ENCODE measurements around the gene PNKP.

The PNKP gene

GRCh38 chr19:49847731-49848696 is 19.4 kb downstream of the PNKP start:
- TF ChIP-seq BACH2 (CRISPR knock-in tag; IDR thresholded peaks at IDR 0.05; ENCODE audit: borderline replicate concordance): no peak
- TF ChIP-seq PPARA (CRISPR knock-in tag; IDR thresholded peaks at IDR 0.05; ENCODE audit: borderline replicate concordance): no peak
- no peak for TF ChIP-seq TSHZ2 (CRISPR knock-in tag; IDR thresholded peaks at IDR 0.05)
- TF ChIP-seq CSDC2 (CRISPR knock-in tag; IDR thresholded peaks at IDR 0.05): no peak
- no peak for TF ChIP-seq ZNF70 (CRISPR knock-in tag; IDR thresholded peaks at IDR 0.05)
- TF ChIP-seq TCF4 (CRISPR knock-in tag; IDR thresholded peaks at IDR 0.05; ENCODE audit: borderline replicate concordance): no peak
- no peak for TF ChIP-seq ZNF8 (CRISPR knock-in tag; IDR thresholded peaks at IDR 0.05)
- TF ChIP-seq ZC3H10 (CRISPR knock-in tag; IDR thresholded peaks at IDR 0.05): no peak
- TF ChIP-seq POU6F1 (CRISPR knock-in tag; IDR thresholded peaks at IDR 0.05; ENCODE audit: borderline replicate concordance, low read depth): no peak
- TF ChIP-seq SNAI2 (CRISPR knock-in tag; IDR thresholded peaks at IDR 0.05): no peak
- no peak for TF ChIP-seq ESRRG (CRISPR knock-in tag; IDR thresholded peaks at IDR 0.05)
- no peak for TF ChIP-seq ZFP30 (CRISPR knock-in tag; IDR thresholded peaks at IDR 0.05)
- TF ChIP-seq PATZ1 (CRISPR knock-in tag; IDR thresholded peaks at IDR 0.05; ENCODE audit: borderline replicate concordance): no peak
- TF ChIP-seq ZFP3 (CRISPR knock-in tag; IDR thresholded peaks at IDR 0.05): no peak
- no peak for TF ChIP-seq CREB5 (CRISPR knock-in tag; IDR thresholded peaks at IDR 0.05; ENCODE audit: low read depth)
- TF ChIP-seq OSR1 (CRISPR knock-in tag; IDR thresholded peaks at IDR 0.05): no peak
- TF ChIP-seq RARB (CRISPR knock-in tag; IDR thresholded peaks at IDR 0.05): no peak
- no peak for TF ChIP-seq TOX (CRISPR knock-in tag; IDR thresholded peaks at IDR 0.05; ENCODE audit: borderline replicate concordance)
- 0 out of 3 replicates have a peak, but pooled peaks have one; percentile 4 for ATAC-seq

- TF ChIP-seq ESRRG (CRISPR knock-in tag; IDR thresholded peaks at IDR 0.05) (no peak), ZNF70 (CRISPR knock-in tag; IDR thresholded peaks at IDR 0.05) (no peak), CSDC2 (CRISPR knock-in tag; IDR thresholded peaks at IDR 0.05) (no peak), ARNTL (CRISPR knock-in tag; IDR thresholded peaks at IDR 0.05; ENCODE audit: borderline replicate concordance, low read depth) (no peak), CREB5 (CRISPR knock-in tag; IDR thresholded peaks at IDR 0.05; ENCODE audit: low read depth) (no peak), POU6F1 (CRISPR knock-in tag; IDR thresholded peaks at IDR 0.05; ENCODE audit: borderline replicate concordance, low read depth) (no peak), ISL1 (CRISPR knock-in tag; IDR thresholded peaks at IDR 0.05) (no peak), GLIS3 (CRISPR knock-in tag; IDR thresholded peaks at IDR 0.05) (no peak), PPARA (CRISPR knock-in tag; IDR thresholded peaks at IDR 0.05; ENCODE audit: borderline replicate concordance) (no peak), TCF4 (CRISPR knock-in tag; IDR thresholded peaks at IDR 0.05; ENCODE audit: borderline replicate concordance) (no peak), ZFP3 (CRISPR knock-in tag; IDR thresholded peaks at IDR 0.05) (no peak), TSHZ2 (CRISPR knock-in tag; IDR thresholded peaks at IDR 0.05) (no peak), ZFP30 (CRISPR knock-in tag; IDR thresholded peaks at IDR 0.05) (no peak), RARB (CRISPR knock-in tag; IDR thresholded peaks at IDR 0.05) (no peak), BACH2 (CRISPR knock-in tag; IDR thresholded peaks at IDR 0.05; ENCODE audit: borderline replicate concordance) (no peak), OSR1 (CRISPR knock-in tag; IDR thresholded peaks at IDR 0.05) (no peak), CSRNP3 (CRISPR knock-in tag; IDR thresholded peaks at IDR 0.05) (no peak)
- no peak for ATAC-seq
Observed at GRCh38 chr19:49846408-49846807, 21.0 kb downstream of the PNKP start.

Data from SK-N-SH treated with all-trans-retinoic acid at 6 μM for 48 hours (cell line).